Peyer's patch (tissue), 4 donors: Measurements from ENCODE around the gene CEP85. TPM values are rescaled to one million over a fixed set of nuclear protein-coding genes. Genes with fewer than 3 reads are reported as not detected.

Experiments used
- DNase-seq, 3 donors: peaks; one replicate each; pipeline ENCODE4 v3.0.0-alpha.2; 2017 to 2019
- H3K27ac ChIP-seq, 4 donors: fragments of 200-600 bp; sonication (generic); one replicate each; pipeline ENCODE4 v1.5.1; 2016 to 2019
- H3K27me3 ChIP-seq, 2 donors: fragments of 200-600 bp; sonication (generic); one replicate each; pipeline ENCODE4 v1.5.1; 2019
- H3K36me3 ChIP-seq, 3 donors: fragments of 200-600 bp; sonication (generic); one replicate each; pipeline ENCODE4 v1.5.1; 2016 to 2019
- H3K4me1 ChIP-seq, 4 donors: fragments of 200-600 bp; sonication (generic); one replicate each; pipeline ENCODE4 v1.5.1; 2016 to 2019
- H3K4me3 ChIP-seq, 4 donors: fragments of 200-600 bp; sonication (generic); 1 replicate in 3 of 4; 2 replicates in 1 of 4; pipeline ENCODE4 v1.5.1; 2016 to 2019; ENCODE audit warnings: mild to moderate bottlenecking in 1 of 4
- H3K9me3 ChIP-seq, 4 donors: fragments of 200-600 bp; sonication (generic); one replicate each; pipeline ENCODE4 v1.5.1; 2016 to 2019; ENCODE audit warnings: mild to moderate bottlenecking in 1 of 4
- CTCF ChIP-seq, 6 experiments: fragments of 450-650 bp in 4 of 6; fragments of 200-600 bp in 2 of 6; sonication (generic) in 1 of 6; IDR thresholded peaks; one replicate each; pipeline ENCODE4 v1.5.1; 2017 to 2019; ENCODE audit warnings: antibody characterized with exemption in 6 of 6, mild to moderate bottlenecking in 3 of 6, moderate library complexity in 1 of 6
- POLR2A ChIP-seq, 2 donors: fragments of 450-650 bp; IDR thresholded peaks; one replicate each; pipeline ENCODE4 v1.5.1; 2017; ENCODE audit warnings: antibody characterized with exemption in 2 of 2, mild to moderate bottlenecking in 2 of 2, moderate library complexity in 2 of 2
- total RNA-seq, 4 donors: library from RNA; depleted of rRNA; stranded (reverse); fragments of >200 nt; gene quantifications; one replicate each; pipeline ENCODE4 v1.1.0, GENCODE V29; 2016

Gene CEP85, protein sequence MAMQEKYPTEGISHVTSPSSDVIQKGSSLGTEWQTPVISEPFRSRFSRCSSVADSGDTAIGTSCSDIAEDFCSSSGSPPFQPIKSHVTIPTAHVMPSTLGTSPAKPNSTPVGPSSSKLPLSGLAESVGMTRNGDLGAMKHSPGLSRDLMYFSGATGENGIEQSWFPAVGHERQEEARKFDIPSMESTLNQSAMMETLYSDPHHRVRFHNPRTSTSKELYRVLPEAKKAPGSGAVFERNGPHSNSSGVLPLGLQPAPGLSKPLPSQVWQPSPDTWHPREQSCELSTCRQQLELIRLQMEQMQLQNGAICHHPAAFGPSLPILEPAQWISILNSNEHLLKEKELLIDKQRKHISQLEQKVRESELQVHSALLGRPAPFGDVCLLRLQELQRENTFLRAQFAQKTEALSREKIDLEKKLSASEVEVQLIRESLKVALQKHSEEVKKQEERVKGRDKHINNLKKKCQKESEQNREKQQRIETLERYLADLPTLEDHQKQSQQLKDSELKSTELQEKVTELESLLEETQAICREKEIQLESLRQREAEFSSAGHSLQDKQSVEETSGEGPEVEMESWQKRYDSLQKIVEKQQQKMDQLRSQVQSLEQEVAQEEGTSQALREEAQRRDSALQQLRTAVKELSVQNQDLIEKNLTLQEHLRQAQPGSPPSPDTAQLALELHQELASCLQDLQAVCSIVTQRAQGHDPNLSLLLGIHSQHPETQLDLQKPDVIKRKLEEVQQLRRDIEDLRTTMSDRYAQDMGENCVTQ
- 10 to 100 TPM; 11.0 to 32.2 (median 12.9) TPM for total RNA-seq

DNA sequence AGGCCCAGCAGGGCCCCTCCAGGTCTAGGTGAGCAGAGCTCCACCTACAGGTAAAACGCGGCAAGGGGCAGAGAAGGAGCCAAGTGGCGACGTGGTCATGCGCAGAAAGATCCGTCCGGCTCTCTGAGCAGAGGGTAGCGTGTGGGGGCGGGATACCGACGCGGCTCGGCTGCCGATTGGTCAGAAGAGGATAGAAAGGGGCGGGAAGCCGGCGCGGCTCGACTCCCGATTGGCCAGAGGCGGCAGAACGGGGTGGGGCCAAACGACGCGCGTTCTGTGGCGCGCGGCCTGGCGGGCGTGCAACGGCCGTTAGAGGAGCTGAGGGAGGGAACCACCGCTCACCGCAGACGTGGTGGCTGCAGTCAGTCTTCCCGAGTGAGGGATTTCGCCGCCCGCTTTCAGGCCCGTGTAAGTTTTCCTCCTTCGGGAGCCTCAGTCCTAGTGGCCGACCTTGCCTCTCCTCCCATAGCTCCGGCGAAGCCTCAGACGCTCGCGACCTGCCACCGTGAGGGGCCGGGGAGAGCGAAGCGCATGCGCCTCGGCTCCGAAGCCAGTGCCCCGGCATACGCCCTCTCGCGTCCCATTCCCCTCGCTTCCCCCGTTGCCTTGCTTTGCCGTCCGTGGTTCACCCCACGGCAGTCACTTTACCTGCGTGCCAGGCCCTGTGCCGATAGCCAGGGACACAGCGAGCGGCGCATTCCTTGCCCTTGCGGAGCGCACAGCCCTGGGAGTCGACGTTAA, at the start of gene CEP85:
CEP85 (plus strand) TSS at position 298 of the 741 bp plus-strand sequence. CDS start 5,584 bp downstream, outside the sequence.
- H3K27ac ChIP-seq, result peak within 1 kb of the TSS; percentile 80 to 95 (median 87)
- peak; percentile 86 to 92 for TF ChIP-seq POLR2A (IDR thresholded peaks at IDR 0.05)
- TF ChIP-seq CTCF (IDR thresholded peaks at IDR 0.05), result peak; percentile 78 to 92 (median 88)
- peak; percentile 98 to 99 (median 99) for DNase-seq
- H3K4me1 ChIP-seq, result peaks cover 0 to 6% (median 2%) of the 10 kb centered on the region in 4 donors
- H3K9me3 ChIP-seq, result no peaks in the 10 kb centered on the region
- peak within 1 kb of the TSS; percentile 58 to 75 (median 65) for H3K4me3 ChIP-seq
- H3K27me3 ChIP-seq, result no peaks in the 10 kb centered on the region
- H3K36me3 ChIP-seq, result no peaks in the 10 kb centered on the region

DNA sequence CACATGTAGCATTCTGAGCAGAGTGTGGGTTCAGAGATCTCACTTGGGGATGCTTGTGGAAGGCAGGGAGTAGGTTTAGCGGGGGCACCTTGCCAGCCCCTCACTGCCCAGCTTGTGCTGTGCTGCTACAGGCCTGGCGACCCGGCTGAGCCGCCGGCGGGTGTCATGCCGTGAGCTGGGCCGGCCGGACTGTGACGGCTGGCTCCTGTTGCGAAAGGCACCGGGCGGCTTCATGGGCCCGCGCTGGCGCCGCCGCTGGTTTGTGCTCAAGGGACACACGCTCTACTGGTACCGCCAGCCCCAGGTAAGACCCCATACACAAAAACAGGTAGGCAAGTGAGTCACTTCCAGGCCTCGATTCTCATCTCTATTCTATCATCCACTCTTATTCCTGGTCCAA, 49.1 kb upstream of the CEP85 start:
- Histone ChIP-seq H3K9me3 (no peaks in the 10 kb centered on the region), H3K4me1 (no peaks in the 10 kb centered on the region), H3K4me3 (no peak overlapping the region), H3K36me3 (peaks cover 0 to 38% (median 0%) of the 10 kb centered on the region in 3 donors), H3K27me3 (no peaks in the 10 kb centered on the region), H3K27ac (no peak overlapping the region)
- TF ChIP-seq CTCF (IDR thresholded peaks at IDR 0.05), result no peak
- TF ChIP-seq POLR2A (IDR thresholded peaks at IDR 0.05), result no peak
- no peak for DNase-seq

DNA sequence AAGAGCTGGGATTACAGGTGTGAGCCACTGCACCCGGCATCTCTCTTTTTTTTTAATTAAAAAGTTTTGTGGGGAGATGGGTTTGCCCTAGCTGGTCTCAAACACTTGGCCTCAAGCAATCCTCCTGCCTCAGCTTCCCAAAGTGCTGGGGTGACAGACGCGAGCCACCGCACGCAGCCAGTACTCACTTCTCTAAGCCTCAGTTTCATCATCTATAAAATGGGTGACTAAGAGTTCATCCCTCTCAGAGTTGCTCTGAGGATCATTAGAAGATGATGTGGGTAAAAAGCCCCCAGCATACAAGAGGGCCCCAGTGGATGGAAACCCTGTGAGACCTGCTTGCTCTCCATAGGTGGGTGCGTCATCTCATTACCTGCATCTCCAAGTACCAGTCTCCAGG, 46.1 kb upstream of the CEP85 start:
- no peak overlapping the region for H3K27ac ChIP-seq
- no peaks in the 10 kb centered on the region for H3K9me3 ChIP-seq
- DNase-seq, result no peak
- H3K36me3 ChIP-seq, result peaks cover 0 to 24% (median 0%) of the 10 kb centered on the region in 3 donors
- no peaks in the 10 kb centered on the region for H3K4me1 ChIP-seq
- no peaks in the 10 kb centered on the region for H3K27me3 ChIP-seq
- H3K4me3 ChIP-seq, result no peak overlapping the region
- TF ChIP-seq POLR2A (IDR thresholded peaks at IDR 0.05) (no peak), CTCF (IDR thresholded peaks at IDR 0.05) (no peak)

GRCh38 chr1:26188477-26188876, 45.5 kb upstream of the CEP85 start:
- no peak overlapping the region for H3K27ac ChIP-seq
- no peaks in the 10 kb centered on the region for H3K27me3 ChIP-seq
- peaks cover 0 to 22% (median 0%) of the 10 kb centered on the region in 3 donors for H3K36me3 ChIP-seq
- DNase-seq, result no peak
- no peaks in the 10 kb centered on the region for H3K4me1 ChIP-seq
- H3K4me3 ChIP-seq, result no peak overlapping the region
- H3K9me3 ChIP-seq, result no peaks in the 10 kb centered on the region
- no peak for TF ChIP-seq POLR2A (IDR thresholded peaks at IDR 0.05)
- no peak for TF ChIP-seq CTCF (IDR thresholded peaks at IDR 0.05)

GRCh38 chr1:26189331-26189730, 44.7 kb upstream of the CEP85 start:
- no peaks in the 10 kb centered on the region for H3K9me3 ChIP-seq
- H3K27me3 ChIP-seq, result no peaks in the 10 kb centered on the region
- H3K36me3 ChIP-seq, result peaks cover 0 to 20% (median 0%) of the 10 kb centered on the region in 3 donors
- H3K27ac ChIP-seq, result no peak overlapping the region
- no peak for DNase-seq
- no peaks in the 10 kb centered on the region for H3K4me1 ChIP-seq
- H3K4me3 ChIP-seq, result no peak overlapping the region
- TF ChIP-seq POLR2A (IDR thresholded peaks at IDR 0.05) (no peak), CTCF (IDR thresholded peaks at IDR 0.05) (no peak)
